H1 (cell line): ENCODE measurements around the gene ADAM12. TPM values are rescaled to one million over a fixed set of nuclear protein-coding genes. Genes with fewer than 3 reads are reported as not detected.

Experiments used
- CTCF ChIA-PET: fragments of 300-600 bp; sonication (Branson Sonifier 250); formaldehyde crosslinking; loops from one replicate; lab custom pipeline; 2021; ENCODE audit not compliant: partially characterized antibody; lab: Charles Lee
- POLR2A ChIA-PET: fragments of 300-600 bp; sonication (Branson Sonifier 250); formaldehyde crosslinking; loops from one replicate; lab custom pipeline; 2021; ENCODE audit warnings: inconsistent platforms; ENCODE audit not compliant: partially characterized antibody; lab: Charles Lee
- DNase-seq, 2 experiments: peaks; one replicate each; pipeline versions ENCODE4 v3.0.0 to v3.0.0-alpha.2; 2010 to 2022; ENCODE audit warnings: low spot score in 2 of 2, low read depth in 1 of 2, mixed read lengths in 1 of 2
- FAIRE-seq: peaks from 2 replicates; lab custom pipeline; 2011; peaks lifted over from hg19 to GRCh38; lab: Jason Lieb, UNC
- H2AFZ ChIP-seq: 2 replicates; pipeline ENCODE4 v1.8.1; 2012; ENCODE audit warnings: low read length, inconsistent platforms
- H2AK5ac ChIP-seq: 2 replicates; pipeline ENCODE4 v1.6.1; 2013; ENCODE audit warnings: low read depth, low read length
- H2BK120ac ChIP-seq: replicated peaks from 2 replicates; pipeline ENCODE3; 2013; ENCODE audit warnings: low read depth, low read length, inconsistent platforms
- H2BK12ac ChIP-seq: 2 replicates; pipeline ENCODE4 v1.6.1; 2013; ENCODE audit warnings: low read depth, low read length
- H2BK15ac ChIP-seq: 2 replicates; pipeline ENCODE4 v1.6.1; 2013; ENCODE audit warnings: low read length
- H2BK20ac ChIP-seq: 2 replicates; pipeline ENCODE4 v1.6.1; 2013; ENCODE audit warnings: low read length
- H2BK5ac ChIP-seq: 2 replicates; pipeline ENCODE4 v1.6.1; 2013; ENCODE audit warnings: low read depth, low read length
- H3K14ac ChIP-seq: 2 replicates; pipeline ENCODE4 v1.6.1; 2013; ENCODE audit warnings: inconsistent platforms; ENCODE audit not compliant: insufficient read length
- H3K18ac ChIP-seq: 2 replicates; pipeline ENCODE4 v1.6.1; 2013; ENCODE audit warnings: low read length; ENCODE audit errors: extremely low read depth
- H3K23ac ChIP-seq: 2 replicates; pipeline ENCODE4 v1.6.1; 2013; ENCODE audit warnings: inconsistent platforms; ENCODE audit not compliant: insufficient read length
- H3K23me2 ChIP-seq: 2 replicates; pipeline ENCODE4 v1.6.1; 2013; ENCODE audit warnings: low read depth, low read length
- H3K27ac ChIP-seq: 2 replicates; pipeline ENCODE4 v1.6.1; 2011; ENCODE audit warnings: low read depth, low read length, inconsistent platforms
- H3K27me3 ChIP-seq, 4 experiments: replicated peaks in 1 of 4; 1 replicate in 1 of 4; 2 replicates in 3 of 4; pipeline versions ENCODE4 v1.6.1 to v1.8.1; 2011 to 2013; ENCODE audit warnings: low read length in 3 of 4, mild to moderate bottlenecking in 3 of 4, inconsistent platforms in 2 of 4, mixed read lengths in 2 of 4, moderate library complexity in 1 of 4; ENCODE audit not compliant: control insufficient read depth in 3 of 4, insufficient read depth in 3 of 4; ENCODE audit errors: extremely low read depth in 1 of 4
- H3K36me3 ChIP-seq, 4 experiments: 2 replicates each; pipeline versions ENCODE4 v1.6.1 to v1.8.1; 2011 to 2013; ENCODE audit warnings: mild to moderate bottlenecking in 4 of 4, low read length in 3 of 4, moderate library complexity in 2 of 4, control low read depth in 1 of 4, inconsistent platforms in 1 of 4; ENCODE audit not compliant: insufficient read depth in 4 of 4, control insufficient read depth in 2 of 4
- H3K4ac ChIP-seq: replicated peaks from 2 replicates; pipeline ENCODE3; 2013; ENCODE audit warnings: low read length, low read depth, mixed read lengths, inconsistent platforms; ENCODE audit not compliant: insufficient read length
- H3K4me1 ChIP-seq, 4 experiments: replicated peaks in 1 of 4; 1 replicate in 1 of 4; 2 replicates in 3 of 4; pipeline versions ENCODE4 v1.6.1 to v1.8.1; 2011 to 2013; ENCODE audit warnings: low read length in 3 of 4, inconsistent platforms in 2 of 4, mixed read lengths in 1 of 4; ENCODE audit not compliant: insufficient read depth in 4 of 4, control insufficient read depth in 3 of 4
- H3K4me2 ChIP-seq, 2 experiments: 2 replicates each; pipeline versions ENCODE4 v1.6.1 to v1.8.1; 2011 to 2013; ENCODE audit warnings: low read depth in 2 of 2, low read length in 2 of 2, control low read depth in 1 of 2, inconsistent platforms in 1 of 2, mild to moderate bottlenecking in 1 of 2; ENCODE audit not compliant: insufficient read depth in 1 of 2
- H3K4me3 ChIP-seq, 4 experiments: fragments of 200-600, 300-600 bp in 1 of 4; sonication (generic), shearing (Covaris generic), sonication (Bioruptor Twin) in 1 of 4; 2 replicates each; pipeline versions ENCODE4 v1.5.1 to v1.8.1; 2011 to 2016; ENCODE audit warnings: low read length in 4 of 4, low read depth in 3 of 4, control low read depth in 2 of 4, inconsistent platforms in 2 of 4, mild to moderate bottlenecking in 2 of 4, mixed read lengths in 1 of 4, moderate library complexity in 1 of 4; ENCODE audit not compliant: insufficient read depth in 2 of 4; ENCODE audit errors: extremely low read depth in 1 of 4
- H3K56ac ChIP-seq: replicated peaks from 2 replicates; pipeline ENCODE3; 2013; ENCODE audit warnings: low read depth, mild to moderate bottlenecking, mixed read lengths, low read length, inconsistent platforms; ENCODE audit not compliant: insufficient read length
- H3K79me1 ChIP-seq: 2 replicates; pipeline ENCODE4 v1.6.1; 2013; ENCODE audit warnings: low read depth, low read length, control low read depth
- H3K79me2 ChIP-seq, 2 experiments: 2 replicates each; pipeline versions ENCODE4 v1.6.1 to v1.8.1; 2012 to 2013; ENCODE audit warnings: low read length in 2 of 2, mild to moderate bottlenecking in 2 of 2, inconsistent platforms in 1 of 2; ENCODE audit not compliant: insufficient read depth in 2 of 2, control insufficient read depth in 1 of 2
- H3K9ac ChIP-seq, 4 experiments: replicated peaks in 1 of 4; 1 replicate in 1 of 4; 2 replicates in 3 of 4; pipeline versions ENCODE4 v1.6.1 to v1.8.1; 2011 to 2013; ENCODE audit warnings: low read depth in 3 of 4, low read length in 3 of 4, control low read depth in 2 of 4, mild to moderate bottlenecking in 2 of 4, moderate library complexity in 2 of 4, inconsistent platforms in 1 of 4; ENCODE audit errors: extremely low read depth in 1 of 4
- H3K9me3 ChIP-seq, 2 experiments: 2 replicates each; pipeline versions ENCODE4 v1.6.1 to v1.8.1; 2012 to 2013; ENCODE audit warnings: mild to moderate bottlenecking in 2 of 2, moderate library complexity in 2 of 2, control low read depth in 1 of 2, inconsistent platforms in 1 of 2, low read depth in 1 of 2, low read length in 1 of 2, mixed read lengths in 1 of 2; ENCODE audit not compliant: insufficient read depth in 2 of 2
- H4K20me1 ChIP-seq, 2 experiments: replicated peaks in 1 of 2; 2 replicates each; pipeline versions ENCODE3 to v1.8.1; 2011 to 2013; ENCODE audit warnings: inconsistent platforms in 2 of 2, low read length in 2 of 2, mild to moderate bottlenecking in 1 of 2; ENCODE audit not compliant: insufficient read depth in 2 of 2, control insufficient read depth in 1 of 2
- H4K5ac ChIP-seq: 2 replicates; pipeline ENCODE4 v1.6.1; 2013; ENCODE audit warnings: low read length, low read depth, mixed read lengths, inconsistent platforms; ENCODE audit not compliant: insufficient read length
- H4K8ac ChIP-seq: 2 replicates; pipeline ENCODE4 v1.8.0; 2013; ENCODE audit warnings: mild to moderate bottlenecking, moderate library complexity, low read length, inconsistent platforms; ENCODE audit not compliant: insufficient read depth; ENCODE audit errors: extremely low read depth
- H4K91ac ChIP-seq: replicated peaks from 2 replicates; pipeline ENCODE3; 2013; ENCODE audit warnings: low read length, mixed read lengths, inconsistent platforms; ENCODE audit not compliant: insufficient read length
- ASH2L ChIP-seq: fragments of 200-600, 300-600 bp; sonication (generic); IDR thresholded peaks from one replicate; pipeline ENCODE4 v1.7.1; 2017; ENCODE audit warnings: low read length
- BCL11A ChIP-seq, 2 experiments: IDR thresholded peaks; one replicate each; pipeline ENCODE4 v1.6.1; 2011; ENCODE audit warnings: low read depth in 2 of 2, low read length in 2 of 2, mild to moderate bottlenecking in 2 of 2
- E2F6 ChIP-seq: IDR thresholded peaks from 2 replicates; pipeline ENCODE4 v1.6.1; 2012; ENCODE audit warnings: inconsistent platforms
- GTF2F1 ChIP-seq: IDR thresholded peaks from 2 replicates; pipeline ENCODE4 v1.6.1; 2012; ENCODE audit warnings: low read depth, low read length, improper control_type of control experiment, borderline replicate concordance
- PHF8 ChIP-seq: fragments of 200-600 bp; sonication (generic); conservative IDR thresholded peaks from 2 replicates; pipeline ENCODE4 v1.7.1; 2012; ENCODE audit warnings: low read depth, mild to moderate bottlenecking, inconsistent platforms, low read length, moderate library complexity
- RFX5 ChIP-seq: IDR thresholded peaks from 2 replicates; pipeline ENCODE4 v1.6.1; 2011; ENCODE audit warnings: low read depth, low read length, improper control_type of control experiment, borderline replicate concordance
- SAP30 ChIP-seq: fragments of 300-600 bp; sonication (generic); IDR thresholded peaks from 2 replicates; pipeline ENCODE4 v1.7.1; 2012; ENCODE audit warnings: low read length, moderate library complexity, mild to moderate bottlenecking, inconsistent platforms; ENCODE audit not compliant: insufficient read depth, insufficient replicate concordance
- SIN3A ChIP-seq, 2 experiments: IDR thresholded peaks in 1 of 2; conservative IDR thresholded peaks in 1 of 2; 2 replicates each; pipeline ENCODE4 v1.6.1; 2011 to 2012; ENCODE audit warnings: low read length in 2 of 2, improper control_type of control experiment in 1 of 2, low read depth in 1 of 2, mild to moderate bottlenecking in 1 of 2
- SUZ12 ChIP-seq: fragments of 200-600 bp; sonication (generic); IDR thresholded peaks from 2 replicates; pipeline ENCODE4 v1.6.1; 2012; ENCODE audit warnings: mild to moderate bottlenecking, inconsistent platforms, low read length, moderate library complexity, mixed read lengths
- USF2 ChIP-seq: IDR thresholded peaks from 2 replicates; pipeline ENCODE4 v1.6.1; 2011; ENCODE audit warnings: low read length, improper control_type of control experiment
- YY1 ChIP-seq: IDR thresholded peaks from 2 replicates; pipeline ENCODE4 v1.6.1; 2011; ENCODE audit warnings: low read depth, mild to moderate bottlenecking, low read length
- WGBS, 2 experiments: shearing (Covaris generic) in 1 of 2; methylation state at CpG; one replicate each; pipeline versions ENCODE4 v1.1.6 to v1.1.7; 2013 to 2015; ENCODE audit warnings: low lambda C conversion rate in 2 of 2, mixed read lengths in 2 of 2, inconsistent platforms in 1 of 2, low coverage in 1 of 2, missing lambda C conversion rate in 1 of 2; ENCODE audit not compliant: insufficient replicate concordance in 2 of 2, insufficient coverage in 1 of 2, insufficient read length in 1 of 2; ENCODE audit errors: extremely low coverage in 1 of 2, missing lambda C conversion rate in 1 of 2; 5-methylcytosine and 5-hydroxymethylcytosine counted together
- polyA plus RNA-seq, 7 experiments: library from polyadenylated mRNA; depleted of rRNA in 3 of 7; stranded (reverse) in 5 of 7; unstranded in 2 of 7; fragments of >200 nt in 5 of 7; fragments of 200-250 nt in 2 of 7; gene quantifications; 1 replicate in 5 of 7; 2 replicates in 1 of 7; 4 replicates in 1 of 7; pipeline versions ENCODE4 v1.2.1 to v1.2.3, GENCODE V29; 2011 to 2013; ENCODE audit warnings: missing spikeins in 2 of 7, mixed read lengths in 2 of 7
- total RNA-seq: library from RNA; stranded (reverse); fragmentation: NEBNext Ultra II Directional; extraction: Animal tissue kit (Norgen Biotek cat#: 25700); gene quantifications from 2 replicates; pipeline ENCODE4 v1.2.1, GENCODE V29; 2021

Gene ADAM12
- total and polyA plus RNA-seq, 2 of the 8 experiments (the other 6 are each of a cell fraction or from before 2014, with no cell fraction given): 0.07 to 0.17 TPM

- FAIRE-seq: no peak
- Histone ChIP-seq H2BK20ac (no peak overlapping the region), H4K91ac (no peak overlapping the region), H3K79me1 (no peaks in the 10 kb centered on the region), H2BK120ac (no peak overlapping the region), H3K27me3 (no peaks in the 10 kb centered on the region), H3K14ac (no peak overlapping the region), H4K5ac (no peak overlapping the region), H3K36me3 (no peaks in the 10 kb centered on the region), H3K56ac (no peak overlapping the region), H2AFZ (no peak overlapping the region), H3K18ac (no peak overlapping the region), H3K4me1 (peaks cover 0 to 15% (median 2%) of the 10 kb centered on the region in 4 experiments; a peak in 5 of 7 replicates), H3K4me2 (no peak overlapping the region), H3K9ac (no peak overlapping the region), H3K27ac (no peak overlapping the region), H2AK5ac (no peak overlapping the region), H2BK12ac (no peak overlapping the region), H3K79me2 (no peaks in the 10 kb centered on the region), H3K4me3 (no peak overlapping the region), H4K20me1 (no peaks in the 10 kb centered on the region), H4K8ac (no peak overlapping the region), H2BK5ac (no peak overlapping the region), H3K23ac (no peak overlapping the region), H3K9me3 (no peaks in the 10 kb centered on the region), H2BK15ac (no peak overlapping the region), H3K4ac (no peak overlapping the region), H3K23me2 (no peaks in the 10 kb centered on the region; the same call in 1 of the 2 replicates)
- ChIA-PET CTCF (interaction anchor here (0.7 to 4.8 kb wide), 12 partner anchors 10 to 524 kb away, joined by 3 to 21 read pairs (median 4); no protein-coding TSS in a partner anchor), POLR2A (no interaction called here)
- no peak for DNase-seq
- WGBS, 2 experiments: 83% methylated on average over 7 of the region's 7 CpGs; no CpG with 5 or more reads in 1 of the 2 experiments
- TF ChIP-seq GTF2F1: no peak
- no peak for TF ChIP-seq SAP30
- no peak for TF ChIP-seq USF2
- no peak for TF ChIP-seq RFX5
- no peak for TF ChIP-seq ASH2L
- TF ChIP-seq YY1: no peak
- no peak for TF ChIP-seq E2F6
- TF ChIP-seq BCL11A (IDR thresholded peaks at IDR 0.05; ENCODE audit: low read depth in 2 of 2, low read length in 2 of 2): no peak
- TF ChIP-seq SIN3A (conservative IDR thresholded peaks at IDR 0.05 in 1 of 2, IDR thresholded peaks at IDR 0.05 in 1 of 2; ENCODE audit: low read depth in 1 of 2, low read length in 2 of 2): no peak
- no peak for TF ChIP-seq PHF8
- TF ChIP-seq SUZ12: no peak
Measured at GRCh38 chr10:125979976-125980375, 408.3 kb downstream of the ADAM12 start.
